SU-DHL-6 (cell line): Measurements from ENCODE around the gene C17orf58.

Experiments
- H2AFZ ChIP-seq: fragments of 200-600 bp; sonication (generic); 2 replicates; pipeline ENCODE4 v1.6.1; 2014; ENCODE audit warnings: low read depth, mild to moderate bottlenecking, moderate library complexity, mixed read lengths, antibody characterized with exemption, low read length; ENCODE audit not compliant: severe bottlenecking
- H3F3A ChIP-seq: fragments of 200-600 bp; shearing (Covaris generic); 2 replicates; pipeline ENCODE4 v1.6.0; 2016; ENCODE audit warnings: antibody characterized with exemption, mild to moderate bottlenecking; ENCODE audit not compliant: insufficient read depth
- H3K27ac ChIP-seq: fragments of 200-600 bp; sonication (generic); 2 replicates; pipeline ENCODE4 v1.5.1; 2016; ENCODE audit warnings: low read depth, mild to moderate bottlenecking, low read length, moderate library complexity, mixed read lengths
- H3K27me3 ChIP-seq: fragments of 200-600 bp; sonication (generic), shearing (Covaris generic); 2 replicates; pipeline ENCODE4 v1.6.0; 2014; ENCODE audit warnings: mild to moderate bottlenecking, low read length
- H3K36me3 ChIP-seq: fragments of 200-600 bp; sonication (generic); 2 replicates; pipeline ENCODE4 v1.6.1; 2014; ENCODE audit warnings: mild to moderate bottlenecking, low read length, mixed read lengths
- H3K4me2 ChIP-seq: fragments of 300-600, 200-600 bp; shearing (Covaris generic), sonication (generic); 2 replicates; pipeline ENCODE4 v1.6.0; 2014; ENCODE audit warnings: low read length, low read depth, mild to moderate bottlenecking; ENCODE audit not compliant: poor library complexity, severe bottlenecking
- H3K4me3 ChIP-seq: fragments of 200-600 bp; sonication (generic); 2 replicates; pipeline ENCODE4 v1.5.1; 2014; ENCODE audit warnings: antibody characterized with exemption, low read length, mild to moderate bottlenecking, mixed read lengths; ENCODE audit not compliant: insufficient read depth, poor library complexity, severe bottlenecking
- H3K79me2 ChIP-seq: fragments of 200-600 bp; sonication (generic); 2 replicates; pipeline ENCODE4 v1.6.1; 2014; ENCODE audit warnings: mild to moderate bottlenecking, low read length, moderate library complexity; ENCODE audit not compliant: insufficient read depth
- H3K9ac ChIP-seq: fragments of 200-600 bp; sonication (generic); 2 replicates; pipeline ENCODE4 v1.7.0; 2014; ENCODE audit warnings: mild to moderate bottlenecking, low read length
- H3K9me2 ChIP-seq: fragments of 200-600 bp; sonication (generic); replicated peaks from 2 replicates; pipeline ENCODE4 v1.6.1; 2014; ENCODE audit warnings: low read length; ENCODE audit not compliant: insufficient read depth
- H3K9me3 ChIP-seq: fragments of 200-600 bp; sonication (generic); 2 replicates; pipeline ENCODE4 v1.6.1; 2014; ENCODE audit warnings: low read length, mixed read lengths; ENCODE audit not compliant: insufficient read depth
- H4K20me1 ChIP-seq: fragments of 200-600 bp; sonication (generic); 2 replicates; pipeline ENCODE4 v1.6.1; 2014; ENCODE audit warnings: low read depth, mild to moderate bottlenecking, antibody characterized with exemption, low read length, moderate library complexity, mixed read lengths
- CTCF ChIP-seq: fragments of 200-600 bp; sonication (generic); IDR thresholded peaks from one replicate; pipeline ENCODE4 v1.5.1; 2017; ENCODE audit warnings: antibody characterized with exemption, mild to moderate bottlenecking, low read length, moderate library complexity; ENCODE audit not compliant: insufficient read depth, poor library complexity, severe bottlenecking
- EZH2phosphoT487 ChIP-seq: fragments of 200-600 bp; sonication (generic), shearing (Covaris generic); conservative IDR thresholded peaks from 2 replicates; pipeline ENCODE4 v1.6.1; 2018; ENCODE audit warnings: mild to moderate bottlenecking, antibody characterized with exemption, low read length, moderate library complexity, mixed read lengths

The C17orf58 gene

GRCh38 chr17:67974598-67975066 is 21.6 kb downstream of the C17orf58 start:
- no peak overlapping the region for H3K9ac ChIP-seq
- H3K4me3 ChIP-seq, result no peak overlapping the region
- no peaks in the 10 kb centered on the region for H4K20me1 ChIP-seq
- peaks cover 27% of the 10 kb centered on the region; the same call in 1 of the 2 replicates for H3K36me3 ChIP-seq
- H3K9me3 ChIP-seq, result no peaks in the 10 kb centered on the region
- no peaks in the 10 kb centered on the region for H3K27me3 ChIP-seq
- no peak overlapping the region for H3K4me2 ChIP-seq
- TF ChIP-seq CTCF, result no peak
- no peak for TF ChIP-seq EZH2phosphoT487
- H3K27ac ChIP-seq, result no peak overlapping the region
- H2AFZ ChIP-seq, result no peak overlapping the region
- no peaks in the 10 kb centered on the region for H3K9me2 ChIP-seq
- 0 out of 2 replicates have a peak, but pooled peaks cover 4% of the 10 kb centered on the region for H3F3A ChIP-seq
- H3K79me2 ChIP-seq, result no peaks in the 10 kb centered on the region

GRCh38 chr17:67974185-67974584 is 22.1 kb downstream of the C17orf58 start:
- H3K27me3 ChIP-seq, result no peaks in the 10 kb centered on the region
- H3K79me2 ChIP-seq, result no peaks in the 10 kb centered on the region
- TF ChIP-seq CTCF (no peak), EZH2phosphoT487 (no peak)
- H3K4me3 ChIP-seq, result no peak overlapping the region
- no peaks in the 10 kb centered on the region for H3K9me2 ChIP-seq
- no peaks in the 10 kb centered on the region for H3K9me3 ChIP-seq
- H4K20me1 ChIP-seq, result no peaks in the 10 kb centered on the region
- H3K27ac ChIP-seq, result no peak overlapping the region
- H3F3A ChIP-seq, result peaks cover 6% of the 10 kb centered on the region; the same call in 1 of the 2 replicates
- peaks cover 27% of the 10 kb centered on the region; the same call in 1 of the 2 replicates for H3K36me3 ChIP-seq
- no peak overlapping the region for H3K4me2 ChIP-seq
- no peak overlapping the region for H2AFZ ChIP-seq
- no peak overlapping the region for H3K9ac ChIP-seq

GRCh38 chr17:67970783-67971182 is 25.5 kb downstream of the C17orf58 start:
- Histone ChIP-seq H3K9me3 (no peaks in the 10 kb centered on the region), H3K4me2 (no peak overlapping the region), H3K27me3 (no peaks in the 10 kb centered on the region), H3K27ac (no peak overlapping the region), H3K9ac (no peak overlapping the region), H3F3A (peaks cover 6% of the 10 kb centered on the region; the same call in 1 of the 2 replicates), H2AFZ (no peak overlapping the region), H3K36me3 (peaks cover 27% of the 10 kb centered on the region; the same call in 1 of the 2 replicates), H3K9me2 (no peaks in the 10 kb centered on the region), H4K20me1 (no peaks in the 10 kb centered on the region), H3K79me2 (no peaks in the 10 kb centered on the region), H3K4me3 (no peak overlapping the region)
- TF ChIP-seq EZH2phosphoT487, result no peak
- TF ChIP-seq CTCF, result no peak
